Erythroblast (primary cell): ENCODE data around the gene UBR3.

Experiments used
- GATA1 ChIP-seq: IDR thresholded peaks from 2 replicates; pipeline ENCODE4 v1.6.1; 2011; ENCODE audit warnings: low read depth, mild to moderate bottlenecking, control low read depth, low read length, moderate library complexity
- POLR2A ChIP-seq: IDR thresholded peaks from 2 replicates; pipeline ENCODE4 v1.6.1; 2011; ENCODE audit warnings: mild to moderate bottlenecking, low read length

GRCh38 chr2:169887120-169887519 lies 59.9 kb downstream of the UBR3 start:
- TF ChIP-seq POLR2A (no peak), GATA1 (no peak)
